Body of pancreas (tissue), 4 donors: ENCODE data around the gene S100A6.
A peak's percentile ranks its signal among the peaks of the same experiment; 100 is the strongest.

Experiments used
- CTCF ChIP-seq, 7 experiments: fragments of 450-650 bp in 4 of 7; fragments of 200-600 bp in 3 of 7; sonication (generic) in 3 of 7; IDR thresholded peaks; one replicate each; pipeline ENCODE4 v1.5.1; 2016 to 2019; ENCODE audit warnings: antibody characterized with exemption in 7 of 7
- POLR2A ChIP-seq, 3 donors: fragments of 450-650 bp; IDR thresholded peaks; one replicate each; pipeline ENCODE4 v1.6.1; 2016; ENCODE audit warnings: antibody characterized with exemption in 3 of 3, mild to moderate bottlenecking in 2 of 3

- TF ChIP-seq POLR2A (IDR thresholded peaks at IDR 0.05) = no peak
- peak; percentile 71 to 96 (median 82) for TF ChIP-seq CTCF (IDR thresholded peaks at IDR 0.05)
Observed at GRCh38 chr1:153494976-153495535, 40.7 kb downstream of the S100A6 start.
